ENCODE data around the gene ENTPD6. TPM values are rescaled to one million over a fixed set of nuclear protein-coding genes. Genes with fewer than 3 reads are reported as not detected.

ENTPD6 gene
- total RNA-seq, 4 donors from 2014 or later: 62.2 to 114 (median 67.0) TPM

- Histone ChIP-seq H3K36me3 (no peaks in the 10 kb centered on the region), H3K4me3 (no peak overlapping the region), H3K27ac (peak overlapping the region in 1 of 4 donors; percentile 23), H3K9me3 (no peaks in the 10 kb centered on the region), H3K27me3 (no peaks in the 10 kb centered on the region), H3K4me1 (peaks cover 0 to 75% (median 36%) of the 10 kb centered on the region in 4 donors)
- TF ChIP-seq POLR2A (IDR thresholded peaks at IDR 0.05) (no peak), EP300 (IDR thresholded peaks at IDR 0.05) (no peak), CTCF (IDR thresholded peaks at IDR 0.05) (no peak)
- DNase-seq (ENCODE audit: low spot score in 2 of 2): no peak
- 50 to 57% methylated on average over 4 of the region's 4 CpGs for WGBS, 2 donors
These were observed 56.0 kb downstream of the ENTPD6 start for GRCh38 chr20:25251558-25251957.

- Histone ChIP-seq H3K27ac (peak overlapping the region in 1 of 4 donors; percentile 36), H3K4me3 (no peak overlapping the region), H3K4me1 (peaks cover 0 to 75% (median 32%) of the 10 kb centered on the region in 4 donors), H3K27me3 (no peaks in the 10 kb centered on the region), H3K36me3 (no peaks in the 10 kb centered on the region), H3K9me3 (no peaks in the 10 kb centered on the region)
- TF ChIP-seq EP300 (IDR thresholded peaks at IDR 0.05) (no peak), POLR2A (IDR thresholded peaks at IDR 0.05) (no peak), CTCF (IDR thresholded peaks at IDR 0.05) (no peak)
- WGBS, 2 donors: 70 to 83% methylated on average over 6 of the region's 6 CpGs
- DNase-seq (ENCODE audit: low spot score in 2 of 2): no peak
These were observed 56.7 kb downstream of the ENTPD6 start for GRCh38 chr20:25252230-25252651.

DNA sequence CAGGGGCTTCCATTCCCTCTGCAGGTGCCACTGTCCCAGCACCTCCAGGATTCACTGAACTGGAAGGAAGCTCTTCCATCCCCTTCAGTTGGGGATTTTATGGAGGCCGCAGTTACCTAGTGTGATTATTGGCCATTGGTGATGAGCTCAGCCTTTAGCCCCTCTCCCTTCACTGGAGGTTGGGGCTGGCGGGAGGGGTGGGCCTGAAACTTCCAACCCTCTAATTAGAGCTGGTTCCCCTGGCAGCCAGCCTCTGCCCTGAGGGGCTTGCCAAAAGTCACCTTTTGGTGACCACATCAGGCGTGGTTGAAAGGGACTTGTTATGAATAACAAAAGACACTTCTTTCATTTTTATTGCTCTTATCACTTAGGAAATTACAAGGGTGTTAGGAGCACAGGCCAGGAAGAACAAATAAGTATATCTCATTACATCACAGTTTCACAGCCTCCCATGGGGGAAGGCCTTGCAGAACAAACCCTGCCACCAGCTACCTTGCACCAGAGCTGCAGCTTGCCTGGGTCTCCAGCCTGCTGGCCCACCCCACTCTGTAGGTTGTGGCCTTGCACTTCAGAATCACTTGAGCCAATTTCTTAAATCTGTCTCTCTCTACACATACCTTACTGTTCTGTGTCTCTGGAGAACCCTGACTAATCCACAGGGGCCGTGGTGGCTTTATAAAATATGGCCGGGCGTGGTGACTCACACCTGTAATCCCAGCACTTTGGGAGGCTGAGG is 57.3 kb downstream of the ENTPD6 start:
- Histone ChIP-seq H3K9me3 (no peaks in the 10 kb centered on the region), H3K27me3 (no peaks in the 10 kb centered on the region), H3K36me3 (no peaks in the 10 kb centered on the region), H3K4me3 (no peak overlapping the region), H3K4me1 (peaks cover 0 to 74% (median 31%) of the 10 kb centered on the region in 4 donors), H3K27ac (peak overlapping the region in 1 of 4 donors; percentile 36)
- 84 to 91% methylated on average over 6 of the region's 6 CpGs for WGBS, 2 donors
- TF ChIP-seq EP300 (IDR thresholded peaks at IDR 0.05) (no peak), POLR2A (IDR thresholded peaks at IDR 0.05) (no peak), CTCF (IDR thresholded peaks at IDR 0.05) (no peak)
- no peak for DNase-seq (ENCODE audit: low spot score in 2 of 2)

DNA sequence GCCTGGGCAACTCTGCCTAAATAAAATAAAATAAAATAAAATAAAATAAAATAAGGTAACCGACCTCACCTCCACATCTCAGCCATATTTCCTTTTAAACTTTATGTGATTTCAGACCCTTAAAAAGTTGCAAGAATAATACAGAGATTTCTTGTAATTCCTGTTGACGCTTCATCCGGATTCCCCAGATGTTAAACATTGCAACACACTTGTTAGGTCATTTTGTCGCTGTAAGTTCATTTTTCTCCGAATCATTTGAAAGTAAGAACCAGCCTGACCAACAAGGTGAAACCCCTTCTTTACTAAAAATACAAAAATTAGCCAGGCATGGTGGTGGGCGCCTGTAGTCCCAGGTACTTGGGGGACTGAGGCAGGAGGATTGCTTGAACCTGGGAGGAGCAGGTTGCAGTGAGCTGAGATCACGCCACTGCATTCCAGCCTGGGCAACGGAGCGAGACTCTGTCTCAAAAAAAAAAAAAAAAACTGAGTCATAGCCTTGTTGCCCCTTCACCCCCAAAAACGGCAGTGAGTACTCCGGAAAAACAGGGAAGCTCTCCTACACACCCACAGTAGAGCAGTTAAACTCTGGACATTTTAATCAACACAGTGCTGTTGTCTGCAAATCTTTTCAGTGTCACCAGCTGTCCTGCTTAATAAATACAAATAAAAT is 58.2 kb downstream of the ENTPD6 start:
- WGBS, 2 donors: 80 to 82% methylated on average over 11 of the region's 11 CpGs
- no peak overlapping the region for H3K27ac ChIP-seq
- H3K9me3 ChIP-seq: no peaks in the 10 kb centered on the region
- H3K4me3 ChIP-seq: no peak overlapping the region
- peaks cover 0 to 74% (median 31%) of the 10 kb centered on the region in 4 donors for H3K4me1 ChIP-seq
- TF ChIP-seq CTCF (IDR thresholded peaks at IDR 0.05) (no peak), EP300 (IDR thresholded peaks at IDR 0.05) (no peak), POLR2A (IDR thresholded peaks at IDR 0.05) (no peak)
- no peaks in the 10 kb centered on the region for H3K27me3 ChIP-seq
- DNase-seq (ENCODE audit: low spot score in 2 of 2): no peak
- no peaks in the 10 kb centered on the region for H3K36me3 ChIP-seq

DNA sequence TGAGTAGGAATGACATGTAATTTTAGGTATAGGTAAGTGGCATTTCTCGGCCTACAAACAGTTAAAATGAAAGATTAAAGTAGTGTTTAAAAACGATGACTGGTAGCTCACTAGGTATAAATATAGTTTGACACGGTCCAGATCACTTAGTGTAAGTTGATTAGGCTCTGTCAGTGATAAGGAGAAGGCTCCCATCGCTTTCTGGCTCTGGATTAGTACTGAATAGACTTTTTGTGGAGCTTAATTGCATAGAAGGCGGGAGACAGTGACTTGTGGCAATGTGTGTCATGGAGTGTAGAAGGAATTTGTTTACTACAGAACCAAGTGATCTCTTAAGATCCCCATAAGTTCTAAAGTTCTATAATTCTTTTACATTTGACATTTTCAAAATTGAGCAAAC is 59.1 kb downstream of the ENTPD6 start:
- H3K9me3 ChIP-seq: no peaks in the 10 kb centered on the region
- no peak for DNase-seq (ENCODE audit: low spot score in 2 of 2)
- H3K4me1 ChIP-seq: peaks cover 0 to 65% (median 26%) of the 10 kb centered on the region in 4 donors
- H3K27me3 ChIP-seq: no peaks in the 10 kb centered on the region
- TF ChIP-seq CTCF (IDR thresholded peaks at IDR 0.05) (no peak), EP300 (IDR thresholded peaks at IDR 0.05) (no peak), POLR2A (IDR thresholded peaks at IDR 0.05) (no peak)
- 56 to 59% methylated on average over 5 of the region's 5 CpGs for WGBS, 2 donors
- H3K27ac ChIP-seq: peak overlapping the region in 2 of 4 donors; percentile 32 to 78
- no peak overlapping the region for H3K4me3 ChIP-seq
- peaks cover 0 to 8% (median 0%) of the 10 kb centered on the region in 3 donors for H3K36me3 ChIP-seq
